NCI-H774 (cell line): ENCODE data around the gene SMTN.
A peak's percentile ranks its signal among the peaks of the same experiment; 100 is the strongest.
"Not testable (repeated sequence)": the region's sequence is repeated elsewhere in the genome, so short reads cannot be mapped to it uniquely, and the experiment has no call there.

Experiments
- DNase-seq: peaks from one replicate; lab custom pipeline; 2025; lab: John Stamatoyannopoulos, UW

SMTN gene

GRCh38 chr22:31104869-31105268 lies 23.8 kb downstream of the SMTN start:
- DNase-seq, result no peak

DNA sequence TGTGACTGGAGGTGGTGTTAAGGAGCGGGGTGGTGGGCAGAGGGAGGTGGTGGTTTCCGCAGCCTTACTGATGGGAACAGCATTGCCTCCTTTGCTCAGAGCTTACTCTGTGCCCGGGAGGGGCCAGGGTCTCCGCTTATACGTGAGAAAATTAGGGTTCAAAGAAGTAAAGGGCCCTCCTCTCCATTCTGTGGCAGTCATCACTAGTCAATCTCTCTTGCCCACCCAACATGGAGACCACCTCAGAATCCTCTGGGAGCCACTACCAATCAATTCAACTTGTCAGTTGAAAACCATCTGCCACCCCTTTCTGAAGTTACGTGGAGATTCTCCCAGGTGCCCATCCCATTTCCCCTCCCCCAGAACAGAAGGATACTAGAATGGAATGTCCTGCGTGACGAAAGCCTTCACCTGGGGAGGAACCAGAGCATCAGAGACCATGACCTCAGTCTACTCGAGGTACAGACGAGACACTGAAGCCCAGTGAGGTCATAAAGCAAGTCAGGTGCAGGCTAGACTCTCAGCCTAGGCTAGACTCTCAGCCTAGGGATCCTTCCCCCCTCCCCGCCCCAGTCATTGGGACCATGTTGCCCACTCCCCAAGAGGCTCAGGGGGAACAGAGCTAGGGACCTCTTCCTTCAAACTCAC lies 24.3 kb downstream of the SMTN start:
- no peak for DNase-seq

DNA sequence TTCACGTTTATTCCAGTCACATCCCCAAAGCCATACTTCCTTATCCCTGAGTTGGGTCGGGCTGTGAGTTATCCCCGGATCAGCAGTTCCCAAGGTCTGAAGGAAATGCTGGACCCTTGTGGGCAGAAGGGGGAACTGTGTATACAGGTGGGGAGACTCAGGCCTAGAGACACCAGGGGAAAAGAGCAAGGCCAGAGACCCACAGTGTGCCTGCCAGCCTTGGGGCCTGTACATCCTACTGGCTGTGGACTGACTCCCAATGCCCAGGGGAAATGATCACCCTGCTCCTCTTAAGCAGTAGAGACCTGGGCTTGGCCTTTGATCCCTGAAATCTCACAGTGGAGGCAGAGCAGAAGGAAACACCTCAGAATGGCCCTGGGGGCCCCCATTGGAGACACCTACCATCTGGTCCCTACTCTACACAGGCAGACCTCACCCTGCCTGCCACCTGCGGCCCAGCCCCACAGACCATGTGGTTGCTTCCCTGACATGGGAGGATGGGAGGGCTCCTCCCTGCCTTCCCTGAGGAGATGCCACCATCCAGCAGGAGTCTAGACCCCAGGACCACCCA lies 25.0 kb downstream of the SMTN start:
- DNase-seq, result no peak

DNA sequence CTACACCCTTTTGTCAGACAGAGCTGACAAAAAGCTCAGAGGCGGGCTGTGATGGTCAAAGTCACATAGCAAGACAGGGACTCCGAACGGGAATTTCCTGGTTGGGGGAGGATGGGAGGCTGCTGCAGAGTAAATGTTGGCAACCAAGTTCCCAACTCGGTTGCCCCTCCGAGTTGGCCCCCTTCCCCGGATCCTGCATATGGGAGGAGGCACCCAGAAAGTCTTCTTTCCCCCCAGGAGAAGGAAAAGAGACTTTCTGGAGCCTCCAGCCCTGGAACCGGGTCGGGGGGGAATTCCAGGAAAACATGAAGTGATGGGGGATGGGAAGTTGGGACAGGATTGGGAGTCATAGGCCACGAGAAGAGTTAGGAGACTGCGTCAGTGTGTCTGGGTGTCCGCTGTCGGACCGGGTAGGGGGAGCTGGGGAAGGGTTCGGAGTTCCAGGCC lies 25.6 kb downstream of the SMTN start:
- no peak for DNase-seq

DNA sequence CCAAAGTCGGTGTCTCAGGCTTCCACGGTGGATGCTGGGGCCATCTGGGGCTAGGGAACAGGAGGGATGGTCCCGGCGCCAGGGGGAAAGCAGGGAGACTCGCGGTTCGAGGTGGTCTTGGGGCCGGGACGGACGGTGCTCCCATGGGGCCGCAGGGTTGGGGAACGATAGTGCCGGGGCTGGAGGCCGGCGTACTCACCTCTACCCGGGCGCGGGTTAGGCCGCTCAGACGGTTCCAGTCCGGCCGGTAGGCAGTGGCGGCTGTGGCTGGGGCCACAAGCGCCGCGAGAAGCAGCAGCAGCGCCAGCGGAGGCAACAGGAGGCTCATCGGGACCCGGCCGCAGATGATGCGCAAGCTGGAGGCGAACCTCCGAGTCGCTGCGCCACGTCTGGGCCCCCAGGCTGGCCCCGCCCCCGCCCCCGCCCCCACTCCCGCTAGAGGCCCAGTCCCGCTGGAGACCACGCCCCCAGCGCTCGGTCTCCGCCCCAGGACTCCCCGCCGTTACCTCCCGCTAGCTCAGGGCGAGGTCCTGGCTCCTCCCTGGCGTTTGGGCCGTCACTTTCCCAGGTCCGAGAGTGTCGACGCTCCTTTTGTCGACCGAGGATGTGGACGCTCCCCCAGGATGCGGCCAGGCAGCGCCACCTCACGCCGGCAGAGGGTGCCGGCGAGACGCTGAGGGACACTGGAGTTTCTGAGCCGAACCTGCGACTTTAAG lies 26.2 kb downstream of the SMTN start, which contains the start of gene SELENOM:
Gene SELENOM, minus strand, starts transcription at position 391 of the 716 bp plus-strand sequence. Its CDS starts 63 bp downstream, at position 328.
- DNase-seq, result peak; percentile 90

GRCh38 chr22:31107894-31108218 lies 26.7 kb downstream of the SMTN start:
- no peak for DNase-seq

- DNase-seq, result not testable (repeated sequence)
These were observed 31.5 kb downstream of the SMTN start for GRCh38 chr22:31112547-31113091.

- no peak for DNase-seq
These were observed 37.1 kb downstream of the SMTN start for GRCh38 chr22:31118046-31118820.

- no peak for DNase-seq
These were observed 38.1 kb downstream of the SMTN start for GRCh38 chr22:31119026-31119717.

GRCh38 chr22:31120230-31120629 lies 39.1 kb downstream of the SMTN start:
- no peak for DNase-seq

GRCh38 chr22:31120642-31121041 lies 39.5 kb downstream of the SMTN start:
- no peak for DNase-seq

- DNase-seq, result no peak
These were observed 40.3 kb downstream of the SMTN start for GRCh38 chr22:31121403-31121802.

DNA sequence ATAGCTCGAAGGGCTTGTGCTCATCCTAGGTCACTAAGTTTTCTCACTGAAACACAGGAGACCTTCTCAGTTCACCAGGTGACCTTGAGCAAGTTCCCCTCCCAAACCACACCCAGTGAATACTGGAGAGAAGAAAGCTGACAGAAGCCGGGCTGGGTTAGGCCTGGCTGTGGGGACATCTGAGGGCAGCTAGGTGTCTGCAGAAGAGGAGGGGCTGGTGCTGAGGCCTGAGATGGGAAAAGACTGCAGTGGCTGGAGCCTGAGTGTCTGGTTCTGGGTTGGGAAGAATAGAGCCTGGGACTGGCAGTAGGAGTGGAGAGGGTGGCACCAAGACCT lies 41.0 kb downstream of the SMTN start:
- no peak for DNase-seq

DNA sequence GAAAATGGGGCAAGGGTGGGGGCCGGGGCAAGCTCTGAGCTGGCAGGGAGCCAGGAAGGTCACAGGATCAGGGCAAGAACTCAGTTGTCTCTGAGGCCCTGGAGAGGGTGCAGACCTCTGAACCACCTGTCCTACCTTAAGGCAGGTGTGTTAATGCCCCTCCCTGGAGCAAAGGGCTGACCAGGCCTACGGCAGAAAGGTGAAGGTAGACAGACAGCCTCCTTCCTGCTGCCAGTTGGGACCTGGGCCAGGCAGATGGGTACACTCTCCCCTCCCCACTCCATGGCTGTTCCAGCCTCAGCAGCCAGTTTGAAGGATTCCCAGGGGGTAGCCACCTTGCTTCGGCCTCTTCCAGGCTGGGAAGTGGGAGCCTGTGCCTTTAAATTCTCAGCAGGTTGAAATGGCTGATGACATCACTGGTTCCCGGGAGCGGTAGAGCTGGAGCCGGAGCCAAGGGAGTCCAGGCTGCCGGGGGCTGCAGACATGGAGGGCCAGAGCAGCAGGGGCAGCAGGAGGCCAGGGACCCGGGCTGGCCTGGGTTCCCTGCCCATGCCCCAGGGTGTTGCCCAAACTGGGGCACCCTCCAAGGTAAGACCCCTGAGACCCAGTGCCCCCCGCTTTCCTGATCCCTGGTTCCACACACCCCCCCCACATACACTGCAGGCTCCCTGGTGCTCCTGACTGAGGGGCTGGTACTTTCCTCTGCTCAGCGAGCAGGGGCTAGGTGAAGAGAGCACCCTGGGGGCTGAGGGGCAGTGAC lies 41.6 kb downstream of the SMTN start, which contains the start of gene INPP5J:
Gene INPP5J, plus strand, starts transcription at position 435 of the 760 bp plus-strand sequence. Its CDS starts 49 bp downstream, at position 484.
- DNase-seq, result peak; percentile 13

- no peak for DNase-seq
These were observed 42.1 kb downstream of the SMTN start for GRCh38 chr22:31123292-31123602.

GRCh38 chr22:31124290-31124689 lies 43.2 kb downstream of the SMTN start:
- no peak for DNase-seq

DNA sequence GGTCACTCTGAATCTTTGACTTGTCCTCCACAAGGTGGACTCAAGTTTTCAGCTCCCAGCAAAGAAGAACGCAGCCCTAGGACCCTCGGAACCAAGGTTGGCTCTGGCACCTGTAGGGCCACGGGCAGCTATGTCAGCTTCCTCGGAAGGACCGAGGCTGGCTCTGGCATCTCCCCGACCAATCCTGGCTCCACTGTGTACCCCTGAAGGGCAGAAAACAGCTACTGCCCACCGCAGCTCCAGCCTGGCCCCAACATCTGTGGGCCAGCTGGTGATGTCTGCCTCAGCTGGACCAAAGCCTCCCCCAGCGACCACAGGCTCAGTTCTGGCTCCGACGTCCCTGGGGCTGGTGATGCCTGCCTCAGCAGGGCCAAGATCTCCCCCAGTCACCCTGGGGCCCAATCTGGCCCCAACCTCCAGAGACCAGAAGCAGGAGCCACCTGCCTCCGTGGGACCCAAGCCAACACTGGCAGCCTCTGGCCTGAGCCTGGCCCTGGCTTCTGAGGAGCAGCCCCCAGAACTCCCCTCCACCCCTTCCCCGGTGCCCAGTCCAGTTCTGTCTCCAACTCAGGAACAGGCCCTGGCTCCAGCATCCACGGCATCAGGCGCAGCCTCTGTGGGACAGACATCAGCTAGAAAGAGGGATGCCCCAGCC lies 43.8 kb downstream of the SMTN start:
- no peak for DNase-seq

DNA sequence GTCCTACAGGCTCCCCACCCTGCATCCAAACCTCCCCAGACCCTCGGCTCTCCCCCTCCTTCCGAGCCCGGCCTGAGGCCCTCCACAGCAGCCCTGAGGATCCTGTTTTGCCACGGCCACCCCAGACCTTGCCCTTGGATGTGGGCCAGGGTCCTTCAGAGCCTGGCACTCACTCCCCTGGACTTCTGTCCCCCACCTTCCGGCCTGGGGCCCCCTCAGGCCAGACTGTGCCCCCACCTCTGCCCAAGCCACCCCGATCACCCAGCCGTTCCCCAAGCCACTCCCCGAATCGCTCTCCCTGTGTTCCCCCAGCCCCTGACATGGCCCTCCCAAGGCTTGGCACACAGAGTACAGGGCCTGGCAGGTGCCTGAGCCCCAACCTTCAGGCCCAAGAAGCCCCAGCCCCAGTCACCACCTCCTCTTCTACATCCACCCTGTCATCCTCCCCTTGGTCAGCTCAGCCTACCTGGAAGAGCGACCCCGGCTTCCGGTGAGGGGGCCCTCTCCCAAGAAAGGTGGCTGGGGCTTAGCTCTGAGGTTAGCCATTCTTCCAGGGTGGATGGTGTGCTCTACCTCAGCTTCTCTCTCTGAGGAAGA lies 44.5 kb downstream of the SMTN start:
- DNase-seq, result no peak

DNA sequence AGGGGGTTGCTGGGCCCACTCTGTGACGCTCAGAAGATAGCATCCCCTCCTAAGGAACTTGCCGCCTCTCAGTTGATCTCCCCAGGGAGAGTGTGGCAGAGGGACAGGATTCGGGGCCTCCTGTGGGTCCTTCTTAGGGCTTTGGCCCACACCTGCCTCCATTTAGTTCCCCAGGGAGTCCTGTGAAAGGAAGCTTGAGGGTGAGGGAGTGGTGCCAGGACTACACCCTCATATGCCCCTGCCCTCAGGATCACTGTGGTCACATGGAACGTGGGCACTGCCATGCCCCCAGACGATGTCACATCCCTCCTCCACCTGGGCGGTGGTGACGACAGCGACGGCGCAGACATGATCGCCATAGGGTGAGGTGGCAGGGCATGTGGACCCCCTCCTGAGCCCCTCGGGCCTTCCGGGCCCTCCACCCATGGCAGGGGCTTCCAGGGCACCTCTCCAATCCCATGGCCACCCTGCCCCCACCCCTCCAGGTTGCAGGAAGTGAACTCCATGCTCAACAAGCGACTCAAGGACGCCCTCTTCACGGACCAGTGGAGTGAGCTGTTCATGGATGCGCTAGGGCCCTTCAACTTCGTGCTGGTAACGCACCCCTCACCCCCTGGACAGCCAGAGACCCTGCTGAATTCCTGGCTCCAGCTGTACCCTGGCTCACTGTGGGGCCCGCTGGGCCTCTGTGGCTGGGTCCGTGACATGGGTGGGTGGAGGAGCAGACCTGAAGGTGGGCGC lies 45.2 kb downstream of the SMTN start:
- no peak for DNase-seq

DNA sequence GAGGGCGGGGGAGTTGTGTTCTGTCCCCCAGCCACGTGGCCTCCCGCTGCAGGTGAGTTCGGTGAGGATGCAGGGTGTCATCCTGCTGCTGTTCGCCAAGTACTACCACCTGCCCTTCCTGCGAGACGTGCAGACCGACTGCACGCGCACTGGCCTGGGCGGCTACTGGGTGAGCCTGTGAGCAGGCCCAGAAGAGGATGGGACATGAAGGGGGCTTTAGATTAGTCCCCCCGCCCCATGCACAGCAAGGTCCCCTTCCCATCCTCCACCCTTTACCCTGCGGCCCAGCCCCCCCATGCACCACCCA lies 45.7 kb downstream of the SMTN start:
- DNase-seq, result no peak
